NCI-H1436 (cell line): ENCODE measurements around the gene VWA8.
"Not testable (repeated sequence)": the region's sequence is repeated elsewhere in the genome, so short reads cannot be mapped to it uniquely, and the experiment has no call there.

Source experiments
- DNase-seq: peaks from one replicate; lab custom pipeline; 2025; lab: John Stamatoyannopoulos, UW

Gene VWA8

GRCh38 chr13:41645331-41645730 lies 315.6 kb downstream of the VWA8 start:
- no peak for DNase-seq

DNA sequence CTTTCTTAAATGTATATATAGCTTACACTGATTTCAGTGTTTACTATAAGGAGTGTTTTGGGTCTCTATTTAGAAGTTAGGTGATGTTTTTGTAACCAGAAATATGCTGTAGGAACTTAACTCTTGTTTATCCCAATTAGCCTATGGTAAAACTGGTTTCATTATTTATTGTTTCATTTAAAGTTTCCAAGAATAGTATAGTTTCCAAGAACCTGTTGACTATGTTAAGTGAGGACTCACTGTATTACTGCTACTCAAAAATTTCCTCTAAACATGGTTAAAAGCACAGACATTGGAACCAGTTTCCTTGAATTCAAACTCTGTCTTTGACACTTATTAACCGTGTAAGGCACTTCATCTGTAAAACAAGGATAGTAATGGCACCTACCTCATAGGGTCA lies 316.2 kb downstream of the VWA8 start:
- DNase-seq = no peak

DNA sequence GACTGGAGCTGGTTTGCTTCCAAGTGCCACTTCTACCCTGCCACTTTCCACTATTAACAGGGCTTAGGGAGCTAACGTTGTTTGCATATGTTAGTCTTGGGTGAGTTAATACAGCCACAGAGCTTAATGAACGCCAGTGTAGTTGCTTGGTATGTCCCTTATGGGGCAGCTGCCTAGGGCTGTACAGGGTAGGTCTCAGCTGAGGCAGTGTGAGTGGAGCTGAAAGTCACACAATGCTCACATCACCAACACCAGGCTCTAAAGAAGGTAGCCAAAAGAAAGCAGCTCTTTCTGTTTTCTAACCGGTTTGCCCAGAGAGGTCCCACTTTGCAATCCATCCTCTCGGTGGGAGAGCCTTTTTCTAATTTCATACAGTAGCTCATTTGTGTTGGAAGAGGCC lies 317.4 kb downstream of the VWA8 start:
- DNase-seq = no peak

DNA sequence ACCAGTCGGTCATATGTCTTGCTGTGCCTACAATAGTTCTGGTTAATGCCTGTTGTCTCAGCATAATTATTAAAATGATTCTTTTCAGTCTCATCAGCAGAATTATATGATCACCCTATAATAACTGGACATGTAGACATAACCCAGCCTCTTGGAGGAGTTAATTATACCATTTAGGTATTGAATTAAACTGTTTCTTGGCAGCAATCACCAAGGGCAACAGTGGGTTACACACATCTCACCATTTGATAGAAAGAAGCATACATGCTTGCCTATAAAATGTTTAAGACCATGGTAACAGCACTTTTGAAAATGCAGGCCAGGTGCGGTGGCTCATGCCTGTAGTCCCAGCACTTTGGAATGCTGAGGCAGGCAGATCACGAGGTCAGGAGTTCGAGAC lies 318.9 kb downstream of the VWA8 start:
- DNase-seq = no peak

GRCh38 chr13:41641429-41641828 lies 319.5 kb downstream of the VWA8 start:
- DNase-seq = no peak

GRCh38 chr13:41639955-41640780 lies 320.7 kb downstream of the VWA8 start:
- no peak for DNase-seq

DNA sequence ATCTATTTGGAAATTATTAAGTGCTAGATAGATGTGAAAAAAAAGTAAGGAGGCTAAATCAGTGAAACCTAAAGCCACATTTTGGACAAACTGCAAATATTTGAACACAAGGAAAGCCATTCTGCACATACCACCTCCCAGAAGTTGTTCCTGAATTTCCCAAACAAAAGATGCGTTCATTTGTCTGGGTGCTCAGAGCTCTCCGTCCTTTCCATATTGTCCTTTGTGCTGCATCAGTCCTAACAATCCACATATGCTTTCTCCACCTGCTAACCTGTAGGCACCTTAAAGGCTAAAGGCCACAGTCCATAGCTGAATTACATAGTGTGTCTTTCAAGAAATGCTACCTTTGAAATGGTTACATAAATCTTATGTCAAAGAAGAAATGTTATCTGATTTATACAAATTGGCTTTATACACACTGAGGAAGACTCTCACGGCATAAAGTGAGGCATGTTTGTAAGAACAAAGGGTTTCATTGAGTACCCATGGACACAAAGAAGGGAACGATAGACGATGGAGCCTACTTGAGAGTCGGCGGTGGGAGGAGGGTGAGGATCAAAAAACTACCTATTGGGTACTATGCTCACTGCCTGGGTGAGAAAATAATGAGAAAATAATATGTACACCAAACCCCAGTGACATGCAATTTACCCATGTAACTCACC lies 321.5 kb downstream of the VWA8 start:
- no peak for DNase-seq

DNA sequence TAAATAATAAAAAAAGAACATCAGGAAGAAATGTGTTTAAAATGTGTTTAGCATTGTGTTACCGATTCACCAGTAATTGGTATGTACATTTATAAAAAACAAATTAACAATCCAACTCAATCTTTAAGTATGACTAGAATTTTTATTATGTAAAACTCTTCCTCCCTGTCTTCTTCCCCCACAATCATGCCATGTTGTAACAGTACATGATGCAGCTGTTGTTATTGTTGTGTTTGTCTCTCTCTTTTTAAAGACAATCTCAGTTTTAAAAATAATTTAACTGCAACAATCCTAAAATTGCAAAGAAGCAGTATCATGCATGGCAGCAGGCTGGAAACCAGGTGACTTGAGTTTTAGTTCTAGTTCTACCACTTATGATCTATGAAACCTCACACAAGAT lies 323.3 kb downstream of the VWA8 start:
- no peak for DNase-seq

DNA sequence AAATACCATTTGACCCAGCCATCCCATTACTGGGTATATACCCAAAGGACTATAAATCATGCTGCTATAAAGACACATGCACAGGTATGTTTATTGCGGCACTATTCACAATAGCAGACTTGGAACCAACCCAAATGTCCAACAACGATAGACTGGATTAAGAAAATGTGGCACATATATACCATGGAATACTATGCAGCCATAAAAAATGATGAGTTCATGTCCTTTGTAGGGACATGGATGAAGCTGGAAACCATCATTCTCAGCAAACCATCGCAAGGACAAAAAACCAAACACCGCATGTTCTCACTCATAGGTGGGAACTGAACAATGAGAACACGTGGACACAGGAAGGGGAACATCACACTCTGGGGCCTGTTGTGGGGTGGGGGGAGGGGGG lies 323.9 kb downstream of the VWA8 start:
- not testable (repeated sequence) for DNase-seq

- DNase-seq = not testable (repeated sequence)
Observed at GRCh38 chr13:41636590-41636989, 324.3 kb downstream of the VWA8 start.

DNA sequence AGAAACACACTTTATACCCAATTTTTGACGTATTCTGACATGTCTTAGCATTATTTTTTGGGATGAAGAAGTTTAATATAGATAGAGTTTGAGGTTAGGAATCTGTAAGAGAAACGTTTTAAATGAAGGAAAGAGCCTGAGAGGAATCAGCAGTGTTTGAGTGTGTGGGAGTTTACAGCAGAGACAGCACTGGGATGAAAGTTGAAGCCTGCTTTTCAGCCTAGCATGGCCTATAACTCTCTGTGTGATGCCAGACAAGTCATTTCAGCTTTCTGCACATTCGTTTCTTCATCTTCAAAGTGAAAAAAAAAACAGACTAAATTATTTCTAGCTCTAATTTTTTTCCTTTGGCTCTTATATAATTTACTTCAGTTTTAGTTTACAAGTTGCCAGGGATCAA lies 326.5 kb downstream of the VWA8 start:
- no peak for DNase-seq

- no peak for DNase-seq
Observed at GRCh38 chr13:41633776-41634175, 327.1 kb downstream of the VWA8 start.

DNA sequence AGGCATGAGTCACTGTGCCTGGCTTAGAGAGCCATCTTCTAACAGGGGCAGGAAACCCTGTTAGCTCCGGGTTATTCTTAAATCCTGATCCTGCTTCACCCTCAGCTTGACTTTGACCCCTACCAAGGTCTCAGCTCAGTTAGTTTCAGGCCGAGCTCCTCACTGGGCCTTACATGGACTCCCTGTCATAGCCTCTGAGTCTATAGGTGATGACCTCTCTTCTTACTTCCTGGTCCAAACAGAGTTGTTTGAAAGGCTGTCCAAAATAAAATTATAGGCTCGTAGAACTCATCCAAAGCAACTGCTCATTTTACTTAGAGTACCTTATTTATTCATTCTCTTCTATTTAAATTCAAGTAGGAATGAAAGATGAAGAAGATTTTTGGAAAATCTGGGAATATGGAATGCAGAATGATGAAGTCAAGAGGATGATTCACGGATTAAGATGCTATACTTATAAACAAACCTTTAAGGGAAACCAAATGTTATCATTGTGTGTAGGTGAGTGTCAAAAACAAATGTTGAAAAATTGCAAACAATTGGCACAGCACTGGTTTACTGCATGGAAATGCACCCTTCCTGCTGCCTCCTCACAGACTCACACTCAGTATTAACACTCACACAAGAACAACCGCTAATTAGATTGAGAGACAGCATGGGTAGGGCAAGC lies 329.5 kb downstream of the VWA8 start:
- DNase-seq = no peak

DNA sequence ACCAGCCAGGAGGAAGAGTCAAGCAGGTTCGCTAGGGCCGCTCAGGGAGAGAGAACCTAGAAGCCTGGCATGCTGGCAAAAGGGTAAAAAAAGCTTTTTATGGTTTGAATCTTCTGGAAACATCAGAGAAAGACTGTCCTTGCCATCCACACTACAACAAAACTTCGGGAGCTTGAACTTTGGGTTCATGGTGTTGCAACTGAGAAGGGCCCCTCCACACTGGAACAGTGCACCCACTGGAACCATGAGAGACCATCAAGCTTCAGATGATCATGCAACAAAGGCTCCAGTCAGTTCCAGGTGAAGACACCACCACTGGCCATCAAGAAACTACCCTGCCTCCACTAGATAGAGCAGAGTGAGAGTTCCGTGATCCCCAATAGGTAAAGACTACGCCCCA lies 333.5 kb downstream of the VWA8 start:
- DNase-seq = no peak

- DNase-seq = no peak
Observed at GRCh38 chr13:41624041-41624440, 336.9 kb downstream of the VWA8 start.

DNA sequence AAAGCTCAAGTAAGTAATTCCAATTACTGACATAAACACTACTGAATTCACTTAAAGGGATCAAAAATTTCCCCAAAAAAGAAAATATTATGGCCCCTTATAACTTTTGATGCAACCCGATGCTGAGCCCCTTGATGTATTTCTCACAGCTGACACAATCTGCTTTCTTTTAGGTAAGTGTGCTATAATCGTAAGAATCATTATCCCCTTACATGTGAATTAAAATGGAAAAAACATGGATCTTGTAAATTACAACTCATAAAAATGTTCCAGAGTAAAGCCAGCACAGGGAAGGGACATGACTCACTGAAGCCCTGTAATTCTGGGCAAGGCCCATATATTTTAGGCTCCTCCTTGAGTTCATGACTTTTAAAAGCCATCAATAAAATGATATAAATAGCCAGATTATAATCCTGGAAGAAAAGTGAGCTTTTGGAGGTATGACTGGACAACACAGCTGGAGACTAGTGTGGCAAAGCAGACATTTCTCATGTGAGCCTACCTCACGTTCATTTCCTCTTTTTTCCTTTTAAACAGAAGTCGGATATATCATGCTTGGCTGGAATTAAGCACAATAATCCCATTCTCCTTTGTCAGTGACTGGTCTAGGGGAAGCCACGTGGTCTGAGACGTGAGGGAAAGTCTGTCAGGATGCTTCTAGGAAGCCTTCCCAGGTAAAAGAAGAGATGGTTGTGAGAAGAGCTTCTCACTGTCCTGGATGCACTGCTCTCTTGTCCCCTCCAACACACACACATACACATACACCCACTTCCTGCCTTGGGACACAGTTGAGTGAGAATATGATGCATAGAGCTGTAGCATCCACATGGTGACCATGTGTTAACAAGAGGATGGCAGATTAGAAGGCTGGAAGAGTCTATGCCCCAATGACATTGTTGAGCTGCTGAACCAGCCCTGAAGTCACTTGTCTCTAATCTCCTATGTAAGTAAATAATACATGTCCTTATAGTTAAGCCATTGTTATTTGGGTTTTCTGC lies 338.2 kb downstream of the VWA8 start:
- no peak for DNase-seq

GRCh38 chr13:41621716-41622431 lies 339.0 kb downstream of the VWA8 start:
- no peak for DNase-seq

DNA sequence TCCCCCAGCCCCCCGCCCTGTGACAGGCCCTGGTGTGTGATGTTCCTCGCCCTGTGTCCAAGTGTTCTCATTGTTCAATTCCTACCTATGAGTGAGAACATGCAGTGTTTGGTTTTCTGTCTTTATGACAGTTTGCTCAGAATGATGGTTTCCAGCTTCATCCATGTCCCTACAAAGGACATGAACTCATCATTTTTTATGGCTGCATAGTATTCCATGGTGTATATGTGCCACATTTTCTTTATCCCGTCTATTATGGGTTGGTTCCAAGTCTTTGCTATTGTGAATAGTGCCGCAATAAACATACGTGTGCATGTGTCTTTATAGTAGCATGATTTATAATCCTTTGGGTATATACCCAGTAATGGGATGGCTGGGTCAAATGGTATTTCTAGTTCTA lies 343.3 kb downstream of the VWA8 start:
- not testable (repeated sequence) for DNase-seq

DNA sequence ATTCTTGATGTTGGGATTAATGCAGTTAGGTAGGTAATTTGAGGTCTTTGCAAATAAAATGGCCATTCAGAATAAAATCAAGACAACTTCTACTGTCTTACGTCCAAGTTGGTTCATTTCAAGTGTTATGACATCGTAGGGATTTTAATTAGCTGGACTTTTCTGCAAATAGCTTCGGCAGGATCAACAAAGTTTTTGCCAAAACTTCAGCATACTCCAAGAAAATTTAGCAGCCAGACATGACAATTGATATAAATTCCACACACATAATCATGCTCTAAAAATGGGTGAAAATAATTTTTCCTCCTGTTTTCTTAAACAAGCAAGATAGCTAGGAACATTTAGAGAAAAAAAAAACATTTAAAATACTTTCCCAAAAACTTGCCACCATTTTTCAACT lies 344.8 kb downstream of the VWA8 start:
- DNase-seq = no peak

- no peak for DNase-seq
Observed at GRCh38 chr13:41615528-41615855, 345.4 kb downstream of the VWA8 start.
